ENCODE measurements around the gene CNTNAP3.
"Not testable (repeated sequence)": the region's sequence is repeated elsewhere in the genome, so short reads cannot be mapped to it uniquely, and the experiment has no call there.

The CNTNAP3 gene

DNA sequence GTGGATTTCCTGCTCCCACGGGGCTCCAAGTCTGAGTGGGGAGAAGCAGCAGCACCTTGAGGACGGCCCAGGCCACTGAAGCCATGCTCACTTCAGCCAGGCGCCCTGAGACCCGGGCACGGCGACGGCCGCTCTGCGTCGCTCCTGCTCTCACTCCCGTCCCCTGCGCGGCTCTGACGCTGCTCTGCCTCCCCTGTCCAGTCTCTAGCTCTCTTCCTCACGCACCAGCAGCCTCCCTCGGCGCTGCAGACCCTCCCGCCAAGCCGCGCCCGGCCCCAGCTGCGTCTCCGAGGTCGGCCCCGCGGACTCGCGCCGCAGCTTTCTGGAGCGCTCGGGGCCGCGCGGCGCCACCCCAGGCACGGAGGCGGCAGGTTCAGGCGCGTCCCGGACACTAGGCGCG is at the start of gene CNTNAP3:
CNTNAP3 (minus strand) TSS at position 188 of the 400 bp plus-strand sequence; CDS start at position 85, 103 bp downstream.
- not testable (repeated sequence) for DNase-seq

DNA sequence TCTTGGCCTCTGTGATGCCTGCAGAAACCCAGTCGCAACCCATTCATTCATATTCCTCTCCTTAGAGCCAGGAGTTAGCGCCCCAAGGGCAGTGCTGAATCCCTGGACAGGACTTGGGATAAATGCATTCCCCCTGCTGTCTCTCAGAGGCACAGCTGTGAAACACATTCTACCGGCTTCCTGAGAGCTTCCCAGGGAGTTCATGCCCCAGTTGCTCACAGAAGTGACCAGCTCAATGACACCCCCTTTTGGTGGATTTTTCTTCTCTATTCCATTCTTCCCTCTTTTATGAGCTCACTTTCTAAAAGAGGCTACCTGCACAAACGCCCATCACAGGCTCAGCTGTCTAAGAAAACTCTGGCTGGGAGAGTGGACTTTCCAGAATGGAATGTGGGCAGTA is 8.0 kb downstream of the CNTNAP3 start:
- DNase-seq, result not testable (repeated sequence)

DNA sequence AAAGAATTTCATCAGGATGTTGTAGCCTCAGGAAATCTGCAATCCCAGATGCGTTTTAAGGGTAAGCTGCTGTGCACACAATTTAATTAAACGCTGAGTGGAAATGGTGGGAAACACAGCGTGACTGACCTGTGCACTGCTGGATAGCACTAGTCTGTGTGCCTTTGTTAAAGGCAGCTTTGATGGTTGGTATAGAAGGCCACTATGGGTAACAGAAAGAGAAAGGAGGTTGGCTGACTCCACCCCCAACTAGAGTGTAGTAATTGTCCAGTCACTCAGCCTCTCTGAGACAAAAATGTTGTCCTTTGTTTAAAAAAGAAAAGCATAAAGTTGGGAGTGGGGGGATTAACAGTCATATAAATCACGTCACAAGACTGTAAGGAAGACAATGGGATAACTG is 45.5 kb downstream of the CNTNAP3 start:
- not testable (repeated sequence) for DNase-seq

DNA sequence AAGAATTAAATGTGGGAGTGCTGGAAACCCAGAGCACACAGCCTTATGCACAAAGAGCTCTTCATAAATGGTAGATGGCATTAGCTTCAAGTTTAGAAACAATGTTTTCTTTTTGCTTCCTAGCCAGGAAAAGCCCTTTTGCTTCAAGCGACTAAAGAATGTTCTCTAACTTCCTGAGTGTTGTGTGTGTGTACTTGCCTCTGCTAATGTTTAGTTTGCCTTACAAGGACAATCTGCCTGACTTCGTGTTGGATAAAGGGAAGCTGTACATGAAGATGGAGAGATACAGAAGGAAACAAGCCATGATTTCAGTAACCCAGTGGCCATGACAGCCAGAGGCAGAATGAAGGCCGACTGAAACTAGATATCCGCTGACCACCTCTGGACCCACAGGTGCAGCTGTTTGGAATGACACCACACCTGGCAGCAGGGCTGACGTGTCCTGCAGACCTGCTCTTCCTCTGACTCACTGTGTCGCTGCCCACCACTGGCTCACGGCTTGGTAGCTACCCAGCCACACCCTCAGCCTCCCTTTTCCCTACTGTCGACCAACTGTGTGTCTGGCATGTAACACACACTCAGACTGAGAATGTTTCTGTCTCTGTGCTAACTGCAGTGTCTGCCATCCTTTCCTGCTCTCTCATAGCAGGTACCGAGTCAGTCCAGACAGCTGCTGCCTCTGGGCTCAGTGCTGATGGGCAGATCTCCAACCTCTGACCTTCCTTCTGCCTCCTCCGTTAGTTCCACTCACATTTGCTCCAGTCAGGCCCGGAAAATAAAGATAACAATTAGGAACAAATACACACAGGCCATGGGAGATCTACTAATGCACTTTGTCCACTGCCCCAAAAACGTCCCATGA is 55.6 kb downstream of the CNTNAP3 start:
- not testable (repeated sequence) for DNase-seq

DNA sequence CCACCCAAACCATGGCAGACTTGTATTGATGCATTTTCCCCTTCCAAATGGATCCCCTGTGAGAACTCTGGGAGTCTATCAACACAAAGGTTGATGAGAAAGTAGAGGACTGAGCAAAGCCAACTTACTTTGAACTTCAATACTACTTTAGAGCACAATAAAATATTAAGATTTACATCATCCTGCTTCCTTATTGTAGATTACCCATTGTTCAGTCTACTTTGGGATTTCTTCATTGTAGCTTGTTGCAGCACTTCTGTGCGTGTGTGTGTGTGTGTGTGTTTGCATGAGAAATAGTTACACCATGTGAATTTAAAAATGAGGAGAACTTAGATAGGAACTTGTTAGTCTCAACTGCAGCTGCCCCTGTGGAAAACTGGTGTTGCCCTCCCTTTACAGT is 72.0 kb downstream of the CNTNAP3 start:
- DNase-seq, result not testable (repeated sequence)

DNA sequence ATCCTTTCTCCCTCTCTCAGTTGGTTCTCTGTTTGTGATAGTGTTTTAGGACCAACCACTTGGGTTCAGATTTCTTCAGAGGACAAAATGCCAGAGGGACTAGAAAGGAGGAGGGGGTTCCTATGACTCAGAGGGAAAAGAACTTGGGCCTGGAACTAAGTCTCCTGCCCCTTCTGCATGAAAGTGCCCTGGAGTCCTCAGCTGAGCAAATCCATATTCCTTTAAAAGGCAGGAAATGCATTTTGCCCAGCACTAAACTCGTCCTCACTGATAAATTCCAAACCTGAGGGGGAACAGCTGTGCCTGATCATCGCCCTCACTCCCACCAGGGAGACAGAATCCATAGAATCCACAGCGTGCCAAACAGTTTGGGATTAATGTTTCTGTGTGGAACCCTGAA is 78.2 kb downstream of the CNTNAP3 start:
- not testable (repeated sequence) for DNase-seq

DNA sequence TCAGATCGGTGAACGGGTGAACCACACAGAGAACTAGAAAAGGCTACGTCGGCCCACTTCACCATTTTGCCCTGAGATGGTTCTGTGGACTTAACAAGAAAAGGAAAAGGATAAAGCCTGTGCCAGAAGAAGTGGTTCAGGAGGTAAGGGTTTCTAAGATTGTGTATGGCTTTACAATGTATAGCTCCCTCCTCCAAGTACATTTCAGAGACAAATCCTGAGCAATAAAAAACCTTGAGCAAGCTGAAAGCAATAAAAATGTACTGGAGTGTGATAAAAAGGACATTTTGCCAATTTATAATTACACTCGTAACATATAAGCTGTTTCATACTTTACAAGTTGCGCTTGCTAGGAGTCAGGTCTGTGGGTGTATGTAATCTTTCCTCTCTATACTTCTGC is 81.3 kb downstream of the CNTNAP3 start:
- not testable (repeated sequence) for DNase-seq

DNA sequence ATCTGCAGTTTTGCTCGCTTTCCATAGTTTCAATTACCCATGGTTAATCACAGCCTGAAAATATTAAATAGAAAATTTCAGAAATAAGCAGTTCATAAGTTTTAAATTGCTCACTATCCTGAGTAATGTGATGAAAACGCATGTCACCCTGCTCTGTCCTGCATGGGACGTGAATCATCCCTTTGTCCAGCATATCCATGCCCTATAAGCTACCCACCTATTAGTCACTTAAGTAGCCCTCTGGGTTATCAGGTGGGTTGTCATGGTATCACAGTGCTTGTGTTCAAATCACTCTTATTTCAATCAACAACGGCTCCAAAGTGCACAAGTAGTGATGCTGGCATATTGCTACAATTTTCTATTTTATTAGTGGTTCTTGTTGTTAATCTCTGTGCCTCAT is 82.1 kb downstream of the CNTNAP3 start:
- not testable (repeated sequence) for DNase-seq

DNA sequence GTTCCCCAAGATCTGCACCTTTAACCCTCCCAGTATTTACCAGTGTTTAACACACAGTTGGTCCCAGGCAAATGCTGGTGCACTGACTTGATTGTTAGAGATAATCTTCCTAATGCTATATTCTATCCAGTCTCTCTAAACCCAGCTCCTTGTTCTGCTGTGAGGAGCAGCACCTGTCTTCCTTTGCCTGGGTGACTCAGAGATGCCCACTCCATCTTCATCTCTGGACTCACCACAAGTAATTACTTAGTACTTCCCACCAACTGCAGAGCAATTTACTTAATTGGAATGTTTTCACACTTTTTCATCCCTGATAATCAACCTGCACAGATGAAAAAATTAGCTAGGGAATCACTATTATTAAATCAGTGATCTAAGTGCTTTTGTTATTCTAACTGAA is 87.6 kb downstream of the CNTNAP3 start:
- DNase-seq, result not testable (repeated sequence)

DNA sequence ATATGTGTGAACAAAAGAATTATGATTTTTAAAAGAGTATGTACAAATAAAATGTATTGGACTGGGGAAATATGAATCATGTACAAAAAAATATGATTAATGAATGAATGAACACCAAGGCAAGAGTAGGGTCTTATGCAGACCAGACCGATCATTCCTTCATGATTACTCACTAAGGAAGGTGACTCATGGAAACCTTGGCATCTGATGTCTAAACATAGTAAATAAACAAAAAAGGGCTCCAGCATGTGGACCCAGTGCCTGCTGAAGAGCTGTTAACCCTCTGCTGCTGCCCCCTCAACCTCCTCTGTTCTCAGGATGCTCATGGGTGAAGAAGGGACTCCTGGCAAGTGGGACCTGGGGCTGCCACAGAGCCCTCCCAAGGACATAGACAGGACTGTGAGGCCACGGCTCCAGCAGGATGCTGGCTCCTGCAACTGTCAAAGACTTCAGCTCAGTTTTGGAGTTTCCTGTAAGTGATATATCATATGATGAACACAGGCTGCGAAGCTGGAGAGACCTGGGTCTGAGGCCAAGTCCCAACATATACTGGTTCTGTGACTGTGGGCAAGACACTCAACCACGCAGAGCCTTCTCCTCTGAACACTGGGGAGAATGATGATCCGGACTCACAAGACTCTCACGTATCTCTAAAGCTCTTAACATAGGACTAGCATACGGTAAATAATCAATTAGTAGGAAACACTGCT is 89.8 kb downstream of the CNTNAP3 start:
- not testable (repeated sequence) for DNase-seq

DNA sequence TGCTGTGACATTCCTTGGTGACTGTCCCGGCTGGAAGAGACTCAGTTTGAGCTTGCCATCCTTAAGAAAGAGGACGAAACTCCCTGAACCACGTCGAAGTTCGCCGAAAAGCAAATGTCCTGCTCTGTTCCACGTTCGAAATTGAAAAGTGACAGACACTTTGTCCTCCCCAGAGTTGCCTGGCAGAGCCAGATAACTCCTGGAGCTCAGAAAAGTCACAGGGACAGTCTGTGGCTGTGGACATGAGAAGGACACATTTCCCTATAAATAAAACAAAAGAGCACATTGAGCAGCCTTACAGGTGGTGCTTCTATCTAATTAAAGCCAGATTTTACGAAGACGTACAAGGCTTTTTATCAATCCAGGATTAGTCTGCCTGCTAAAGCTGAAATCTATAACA is 116.6 kb downstream of the CNTNAP3 start:
- not testable (repeated sequence) for DNase-seq

DNA sequence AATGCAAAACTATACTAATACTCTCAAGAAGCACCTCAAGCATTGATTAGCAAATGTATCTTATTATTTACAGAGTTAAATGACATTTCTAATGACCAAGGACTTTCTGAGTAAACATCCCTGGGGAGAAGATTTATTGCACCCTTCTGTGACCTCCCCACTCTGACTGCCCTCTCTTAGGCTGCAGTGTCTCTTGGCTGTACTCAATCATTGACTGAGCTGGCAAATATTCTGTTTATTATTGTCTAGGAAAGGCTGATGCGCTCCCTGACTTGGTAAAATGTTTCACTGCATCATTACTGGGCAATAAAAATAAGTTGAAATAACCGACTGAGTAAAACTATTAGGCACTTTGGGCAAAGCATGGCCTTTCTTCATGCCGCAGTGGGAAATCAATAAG is 130.3 kb downstream of the CNTNAP3 start:
- DNase-seq, result not testable (repeated sequence)

DNA sequence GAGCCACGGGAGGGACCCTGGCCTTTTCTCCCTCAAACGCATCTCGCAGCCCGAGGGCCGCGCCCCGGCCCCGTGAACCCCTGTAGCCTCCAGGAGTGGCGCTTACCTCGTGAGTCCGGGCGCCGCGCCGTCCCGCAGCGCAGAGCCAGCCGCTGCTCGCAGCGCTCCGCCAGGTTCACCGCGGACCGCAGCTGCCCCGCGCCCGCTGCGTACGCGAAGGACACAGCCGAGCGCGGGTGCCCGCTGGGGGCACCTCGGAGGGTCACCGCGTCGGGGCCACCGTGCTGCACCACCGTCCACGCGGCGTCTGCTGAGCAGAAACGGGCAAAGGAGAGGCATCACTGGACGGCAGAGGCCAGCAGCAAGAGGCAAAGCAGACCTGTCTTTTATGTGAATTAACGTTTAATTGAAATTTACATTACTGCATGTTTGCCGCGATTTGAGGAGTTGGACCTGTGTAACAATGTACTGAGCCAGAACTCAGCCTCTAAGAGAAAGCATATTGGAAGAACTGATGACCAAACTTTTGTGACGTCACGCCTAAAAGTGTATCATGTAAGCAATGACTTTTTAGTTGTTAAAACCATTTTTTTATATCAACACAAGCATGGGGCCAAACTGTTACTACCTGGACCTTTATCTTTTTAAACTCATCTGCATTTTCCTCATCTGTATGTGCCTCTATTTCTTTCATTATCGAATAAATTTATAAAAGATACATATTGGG is 155.0 kb downstream of the CNTNAP3 start:
- not testable (repeated sequence) for DNase-seq

DNA sequence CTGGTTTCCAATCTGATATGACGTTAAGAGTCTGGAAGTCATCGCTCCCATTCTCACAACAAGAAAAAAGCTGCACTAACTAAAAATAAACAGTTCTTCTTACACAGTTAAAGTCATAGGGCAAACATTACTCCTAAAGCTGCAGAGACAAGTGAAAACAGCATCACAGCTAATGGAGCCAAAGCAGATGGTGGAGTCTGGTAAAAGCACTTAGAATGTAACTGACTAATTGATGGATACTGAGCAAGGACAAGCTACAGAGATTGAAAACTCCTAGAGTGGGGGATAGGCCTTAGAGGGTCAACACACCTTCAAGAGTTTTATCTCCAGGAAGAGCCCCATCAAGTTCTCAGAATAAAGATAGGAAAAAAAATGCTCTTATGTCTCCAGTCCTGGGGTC is 166.6 kb downstream of the CNTNAP3 start:
- DNase-seq, result not testable (repeated sequence)

DNA sequence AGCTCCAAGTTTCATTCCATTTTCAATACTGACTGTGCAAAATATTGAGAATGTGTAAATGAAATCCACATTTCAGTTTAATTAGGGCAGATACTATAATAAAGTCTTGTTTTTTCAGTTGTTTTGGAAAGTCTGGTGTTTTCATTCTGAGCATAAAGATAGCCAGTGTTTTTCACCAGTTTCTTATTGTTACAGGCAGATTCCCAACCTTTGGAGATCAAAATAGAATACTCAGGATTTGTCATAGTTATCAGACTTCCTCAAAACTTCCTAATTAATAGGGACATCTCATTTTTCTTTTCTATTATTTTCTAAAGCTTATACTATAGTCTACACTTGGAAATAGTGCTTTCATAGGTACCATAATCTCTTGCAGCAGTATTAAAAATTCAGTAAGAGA is 176.2 kb downstream of the CNTNAP3 start:
- not testable (repeated sequence) for DNase-seq

DNA sequence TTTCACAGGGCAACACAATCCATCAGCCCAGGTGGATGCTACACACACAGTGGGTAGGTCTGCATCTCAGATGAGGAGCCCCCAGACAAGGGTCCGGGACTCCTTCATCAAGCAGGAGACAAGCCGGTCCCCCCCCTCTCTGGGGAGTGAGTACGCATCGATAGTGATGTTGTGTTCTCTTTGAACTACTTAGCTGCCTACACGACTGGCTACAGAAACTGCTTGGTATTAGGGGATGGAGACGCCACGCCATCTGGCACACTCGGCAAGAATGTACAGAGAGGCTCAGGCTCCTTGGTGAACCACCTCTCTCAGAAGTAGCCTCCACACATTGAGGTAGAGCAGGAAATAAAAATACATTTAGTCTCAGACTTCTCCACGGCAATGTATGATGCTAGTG is 179.8 kb downstream of the CNTNAP3 start:
- DNase-seq, result no peak

DNA sequence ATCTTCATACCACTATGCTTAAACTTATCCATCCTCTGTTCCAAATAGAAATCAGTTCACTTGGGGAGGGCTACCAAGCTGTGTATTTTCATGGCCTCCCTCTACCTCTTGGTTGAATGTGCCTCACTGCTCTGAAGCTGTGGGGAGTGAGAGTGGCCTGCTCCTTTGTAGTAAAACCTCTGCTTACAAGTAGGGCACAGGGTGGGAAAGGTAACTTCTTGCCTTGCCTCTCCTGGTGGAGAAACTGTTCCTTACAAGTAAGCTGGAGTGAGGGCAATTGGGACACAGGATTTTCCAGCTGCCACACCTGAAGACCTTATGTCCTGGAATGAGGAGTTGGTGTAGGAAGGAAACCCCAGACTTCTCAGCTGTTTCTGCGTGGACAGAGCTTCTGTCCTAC is 190.8 kb downstream of the CNTNAP3 start:
- not testable (repeated sequence) for DNase-seq

DNA sequence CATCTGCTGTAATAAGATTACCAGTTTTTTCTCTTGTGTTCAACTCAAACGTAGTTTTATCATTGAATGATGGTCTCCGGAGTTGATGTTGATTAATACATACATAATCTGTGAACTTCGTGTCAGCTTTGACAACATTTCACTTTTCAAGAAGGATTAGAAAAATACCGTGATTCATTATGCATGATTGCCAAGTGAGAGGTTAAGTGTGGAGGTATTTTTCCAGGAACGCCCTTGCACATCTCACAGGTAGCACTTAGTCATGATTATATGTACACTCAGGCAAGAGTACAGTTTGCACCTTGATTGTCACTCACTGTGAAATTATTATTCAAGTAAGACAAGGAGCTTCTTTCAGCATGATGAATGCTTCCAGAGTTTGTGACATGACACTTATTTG is 202.7 kb downstream of the CNTNAP3 start:
- DNase-seq, result not testable (repeated sequence)

DNA sequence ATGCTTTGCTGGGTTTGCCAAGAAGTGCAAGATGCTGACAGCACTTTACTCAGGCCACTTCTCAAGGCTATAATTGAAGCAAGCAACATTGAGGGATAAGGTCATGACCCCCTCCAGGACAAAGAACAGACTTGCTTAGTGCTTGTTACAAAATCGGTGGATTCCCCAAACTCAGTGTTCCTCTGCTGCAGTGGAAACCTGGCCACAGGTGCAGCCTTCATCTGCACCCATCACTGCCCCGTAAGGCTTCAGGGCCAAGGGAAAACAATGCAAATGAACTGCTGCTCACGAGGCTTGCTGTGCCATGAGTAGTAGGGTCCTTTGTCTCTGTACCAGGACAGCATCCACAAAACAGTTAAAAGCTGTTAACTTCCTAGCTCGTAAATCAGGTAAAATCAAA is 205.4 kb downstream of the CNTNAP3 start:
- not testable (repeated sequence) for DNase-seq

DNA sequence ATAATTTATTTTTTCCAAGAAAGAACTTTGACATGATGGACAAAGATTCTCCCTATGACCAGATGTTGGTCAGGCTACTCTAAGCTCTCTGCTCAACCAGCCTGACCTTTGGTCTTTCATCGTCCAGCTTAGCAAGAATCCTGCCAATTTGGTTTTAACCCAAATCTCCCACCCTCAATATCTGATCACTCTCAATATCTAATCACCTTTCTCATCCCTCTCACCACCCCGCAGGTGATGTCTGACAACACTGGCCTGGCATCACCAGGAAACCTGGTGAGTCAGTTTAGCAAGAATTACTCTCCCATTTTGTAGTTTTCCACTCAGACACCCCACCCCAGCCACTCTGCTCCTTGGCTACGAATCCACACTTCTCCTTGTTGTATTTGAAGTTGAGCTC is 207.9 kb downstream of the CNTNAP3 start:
- not testable (repeated sequence) for DNase-seq

DNA sequence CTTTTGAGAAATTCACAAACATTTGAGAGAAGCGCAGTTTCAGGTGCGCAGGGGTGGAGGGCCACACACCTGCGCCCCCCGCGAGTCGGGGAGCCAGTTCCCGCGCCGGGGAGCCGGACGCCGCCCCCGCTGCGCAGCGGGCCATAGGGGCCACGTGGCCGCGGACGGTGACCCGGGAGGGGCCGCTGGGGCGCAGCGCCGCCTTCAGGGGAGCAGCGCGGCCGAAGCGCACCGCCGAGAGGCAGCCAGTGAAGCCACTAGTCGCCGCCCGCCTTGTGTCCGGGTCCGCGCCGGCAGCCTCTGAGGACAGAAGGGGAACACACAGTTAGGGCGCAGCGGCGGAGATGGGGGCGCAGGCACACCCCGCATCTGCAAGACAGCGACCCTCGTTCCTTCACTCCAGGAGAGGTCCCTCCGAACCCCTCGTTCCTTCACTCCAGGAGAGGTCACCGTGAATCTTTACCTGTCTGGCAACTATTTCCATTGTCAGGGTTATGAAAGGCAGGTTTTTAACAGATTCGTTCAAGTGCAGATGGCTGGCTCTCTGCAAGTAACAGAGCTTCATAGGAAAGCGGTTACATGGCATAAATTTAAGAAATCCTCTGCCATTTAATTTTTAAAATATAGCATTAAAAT is 209.2 kb downstream of the CNTNAP3 start:
- not testable (repeated sequence) for DNase-seq

DNA sequence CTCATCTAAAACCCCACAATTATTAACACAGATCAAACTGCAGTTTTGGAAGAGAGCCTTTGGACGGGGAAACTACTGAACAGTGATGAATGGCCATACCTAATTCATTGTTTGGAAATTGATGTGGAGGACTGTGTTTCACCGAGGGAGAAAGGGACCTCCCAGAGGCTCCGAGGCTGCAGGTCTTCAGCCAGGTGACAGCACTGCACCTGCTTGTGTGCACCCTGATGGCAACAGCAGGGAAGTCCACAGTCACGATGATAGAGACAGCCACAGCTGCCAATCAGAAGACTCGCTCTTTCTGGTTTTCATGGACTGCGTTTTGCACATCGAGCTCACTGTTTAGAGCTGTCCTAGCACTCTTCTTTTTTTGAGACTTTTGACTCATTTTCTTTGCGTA is 214.4 kb downstream of the CNTNAP3 start:
- DNase-seq, result not testable (repeated sequence)

DNA sequence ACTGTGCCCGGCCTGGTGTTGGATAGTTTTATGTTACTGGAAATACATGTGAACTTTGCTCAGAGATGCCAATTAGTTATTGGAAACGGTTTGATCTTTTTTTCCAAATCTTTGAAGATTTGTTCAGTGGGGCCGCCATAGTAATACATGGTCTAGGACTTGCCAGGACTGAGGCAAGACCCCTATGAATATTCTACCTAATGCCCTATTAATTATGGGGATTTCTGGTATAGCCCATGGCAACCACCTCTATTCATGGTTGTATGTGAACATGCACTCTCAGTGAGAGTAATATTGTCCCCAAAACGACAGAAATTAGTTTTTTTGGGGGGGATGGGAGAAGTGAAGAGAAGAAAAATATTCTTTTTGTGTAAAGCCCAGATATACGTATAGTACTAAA is 220.3 kb downstream of the CNTNAP3 start:
- DNase-seq, result not testable (repeated sequence)

All from CD4-positive, alpha-beta T cell treated with Interleukin-10 for 1 hour (primary cell).